ENCODE data around the gene MAU2. TPM values are rescaled to one million over a fixed set of nuclear protein-coding genes. Genes with fewer than 3 reads are reported as not detected.

The MAU2 gene
- total and polyA plus RNA-seq, 2 of the 8 experiments (the other 6 are each of a cell fraction or from before 2014, with no cell fraction given): 32.0 to 40.8 TPM

DNA sequence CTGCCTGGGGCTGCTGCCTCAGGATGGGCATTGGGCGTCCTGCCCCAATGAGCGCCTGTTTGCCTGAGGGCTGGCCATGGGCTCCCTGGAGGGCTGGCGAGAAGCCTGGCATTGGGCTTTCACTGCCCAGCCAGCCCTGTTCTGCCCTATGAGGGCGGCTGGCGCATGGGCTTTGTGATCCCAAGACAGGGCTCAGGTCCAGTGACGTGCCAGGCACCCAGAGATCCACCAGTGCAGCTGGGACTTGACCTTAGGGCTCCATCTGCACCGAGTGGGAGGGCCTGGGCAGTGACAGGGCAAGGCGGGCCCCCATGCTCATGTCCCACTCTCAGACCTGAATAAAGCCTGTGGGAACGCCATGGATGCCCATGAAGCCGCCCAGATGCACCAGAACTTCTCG, 34.3 kb downstream of the MAU2 start (continued):
- TF ChIP-seq, protein P1, sequence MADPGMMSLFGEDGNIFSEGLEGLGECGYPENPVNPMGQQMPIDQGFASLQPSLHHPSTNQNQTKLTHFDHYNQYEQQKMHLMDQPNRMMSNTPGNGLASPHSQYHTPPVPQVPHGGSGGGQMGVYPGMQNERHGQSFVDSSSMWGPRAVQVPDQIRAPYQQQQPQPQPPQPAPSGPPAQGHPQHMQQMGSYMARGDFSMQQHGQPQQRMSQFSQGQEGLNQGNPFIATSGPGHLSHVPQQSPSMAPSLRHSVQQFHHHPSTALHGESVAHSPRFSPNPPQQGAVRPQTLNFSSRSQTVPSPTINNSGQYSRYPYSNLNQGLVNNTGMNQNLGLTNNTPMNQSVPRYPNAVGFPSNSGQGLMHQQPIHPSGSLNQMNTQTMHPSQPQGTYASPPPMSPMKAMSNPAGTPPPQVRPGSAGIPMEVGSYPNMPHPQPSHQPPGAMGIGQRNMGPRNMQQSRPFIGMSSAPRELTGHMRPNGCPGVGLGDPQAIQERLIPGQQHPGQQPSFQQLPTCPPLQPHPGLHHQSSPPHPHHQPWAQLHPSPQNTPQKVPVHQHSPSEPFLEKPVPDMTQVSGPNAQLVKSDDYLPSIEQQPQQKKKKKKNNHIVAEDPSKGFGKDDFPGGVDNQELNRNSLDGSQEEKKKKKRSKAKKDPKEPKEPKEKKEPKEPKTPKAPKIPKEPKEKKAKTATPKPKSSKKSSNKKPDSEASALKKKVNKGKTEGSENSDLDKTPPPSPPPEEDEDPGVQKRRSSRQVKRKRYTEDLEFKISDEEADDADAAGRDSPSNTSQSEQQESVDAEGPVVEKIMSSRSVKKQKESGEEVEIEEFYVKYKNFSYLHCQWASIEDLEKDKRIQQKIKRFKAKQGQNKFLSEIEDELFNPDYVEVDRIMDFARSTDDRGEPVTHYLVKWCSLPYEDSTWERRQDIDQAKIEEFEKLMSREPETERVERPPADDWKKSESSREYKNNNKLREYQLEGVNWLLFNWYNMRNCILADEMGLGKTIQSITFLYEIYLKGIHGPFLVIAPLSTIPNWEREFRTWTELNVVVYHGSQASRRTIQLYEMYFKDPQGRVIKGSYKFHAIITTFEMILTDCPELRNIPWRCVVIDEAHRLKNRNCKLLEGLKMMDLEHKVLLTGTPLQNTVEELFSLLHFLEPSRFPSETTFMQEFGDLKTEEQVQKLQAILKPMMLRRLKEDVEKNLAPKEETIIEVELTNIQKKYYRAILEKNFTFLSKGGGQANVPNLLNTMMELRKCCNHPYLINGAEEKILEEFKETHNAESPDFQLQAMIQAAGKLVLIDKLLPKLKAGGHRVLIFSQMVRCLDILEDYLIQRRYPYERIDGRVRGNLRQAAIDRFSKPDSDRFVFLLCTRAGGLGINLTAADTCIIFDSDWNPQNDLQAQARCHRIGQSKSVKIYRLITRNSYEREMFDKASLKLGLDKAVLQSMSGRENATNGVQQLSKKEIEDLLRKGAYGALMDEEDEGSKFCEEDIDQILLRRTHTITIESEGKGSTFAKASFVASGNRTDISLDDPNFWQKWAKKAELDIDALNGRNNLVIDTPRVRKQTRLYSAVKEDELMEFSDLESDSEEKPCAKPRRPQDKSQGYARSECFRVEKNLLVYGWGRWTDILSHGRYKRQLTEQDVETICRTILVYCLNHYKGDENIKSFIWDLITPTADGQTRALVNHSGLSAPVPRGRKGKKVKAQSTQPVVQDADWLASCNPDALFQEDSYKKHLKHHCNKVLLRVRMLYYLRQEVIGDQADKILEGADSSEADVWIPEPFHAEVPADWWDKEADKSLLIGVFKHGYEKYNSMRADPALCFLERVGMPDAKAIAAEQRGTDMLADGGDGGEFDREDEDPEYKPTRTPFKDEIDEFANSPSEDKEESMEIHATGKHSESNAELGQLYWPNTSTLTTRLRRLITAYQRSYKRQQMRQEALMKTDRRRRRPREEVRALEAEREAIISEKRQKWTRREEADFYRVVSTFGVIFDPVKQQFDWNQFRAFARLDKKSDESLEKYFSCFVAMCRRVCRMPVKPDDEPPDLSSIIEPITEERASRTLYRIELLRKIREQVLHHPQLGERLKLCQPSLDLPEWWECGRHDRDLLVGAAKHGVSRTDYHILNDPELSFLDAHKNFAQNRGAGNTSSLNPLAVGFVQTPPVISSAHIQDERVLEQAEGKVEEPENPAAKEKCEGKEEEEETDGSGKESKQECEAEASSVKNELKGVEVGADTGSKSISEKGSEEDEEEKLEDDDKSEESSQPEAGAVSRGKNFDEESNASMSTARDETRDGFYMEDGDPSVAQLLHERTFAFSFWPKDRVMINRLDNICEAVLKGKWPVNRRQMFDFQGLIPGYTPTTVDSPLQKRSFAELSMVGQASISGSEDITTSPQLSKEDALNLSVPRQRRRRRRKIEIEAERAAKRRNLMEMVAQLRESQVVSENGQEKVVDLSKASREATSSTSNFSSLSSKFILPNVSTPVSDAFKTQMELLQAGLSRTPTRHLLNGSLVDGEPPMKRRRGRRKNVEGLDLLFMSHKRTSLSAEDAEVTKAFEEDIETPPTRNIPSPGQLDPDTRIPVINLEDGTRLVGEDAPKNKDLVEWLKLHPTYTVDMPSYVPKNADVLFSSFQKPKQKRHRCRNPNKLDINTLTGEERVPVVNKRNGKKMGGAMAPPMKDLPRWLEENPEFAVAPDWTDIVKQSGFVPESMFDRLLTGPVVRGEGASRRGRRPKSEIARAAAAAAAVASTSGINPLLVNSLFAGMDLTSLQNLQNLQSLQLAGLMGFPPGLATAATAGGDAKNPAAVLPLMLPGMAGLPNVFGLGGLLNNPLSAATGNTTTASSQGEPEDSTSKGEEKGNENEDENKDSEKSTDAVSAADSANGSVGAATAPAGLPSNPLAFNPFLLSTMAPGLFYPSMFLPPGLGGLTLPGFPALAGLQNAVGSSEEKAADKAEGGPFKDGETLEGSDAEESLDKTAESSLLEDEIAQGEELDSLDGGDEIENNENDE (IDR thresholded peaks at IDR 0.05; ENCODE audit: insufficient replicate concordance, low read length): no peak
- no peak for TF ChIP-seq TCF12 (IDR thresholded peaks at IDR 0.05; ENCODE audit: low read depth, low read length)
- TF ChIP-seq POLR2A (IDR thresholded peaks at IDR 0.05; ENCODE audit: control extremely low read depth in 1 of 2, low read depth in 2 of 2, low read length in 2 of 2): no peak
- TF ChIP-seq, protein P2, sequence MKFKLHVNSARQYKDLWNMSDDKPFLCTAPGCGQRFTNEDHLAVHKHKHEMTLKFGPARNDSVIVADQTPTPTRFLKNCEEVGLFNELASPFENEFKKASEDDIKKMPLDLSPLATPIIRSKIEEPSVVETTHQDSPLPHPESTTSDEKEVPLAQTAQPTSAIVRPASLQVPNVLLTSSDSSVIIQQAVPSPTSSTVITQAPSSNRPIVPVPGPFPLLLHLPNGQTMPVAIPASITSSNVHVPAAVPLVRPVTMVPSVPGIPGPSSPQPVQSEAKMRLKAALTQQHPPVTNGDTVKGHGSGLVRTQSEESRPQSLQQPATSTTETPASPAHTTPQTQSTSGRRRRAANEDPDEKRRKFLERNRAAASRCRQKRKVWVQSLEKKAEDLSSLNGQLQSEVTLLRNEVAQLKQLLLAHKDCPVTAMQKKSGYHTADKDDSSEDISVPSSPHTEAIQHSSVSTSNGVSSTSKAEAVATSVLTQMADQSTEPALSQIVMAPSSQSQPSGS (IDR thresholded peaks at IDR 0.05; ENCODE audit: low read length): no peak
- TF ChIP-seq NANOG (IDR thresholded peaks at IDR 0.05; ENCODE audit: insufficient read depth, low read depth, low read length, poor library complexity, severe bottlenecking): no peak
- no peak for TF ChIP-seq EZH2 (IDR thresholded peaks at IDR 0.05; ENCODE audit: low read depth, low read length, severe bottlenecking)
- no peak for TF ChIP-seq GABPA (IDR thresholded peaks at IDR 0.05; ENCODE audit: borderline replicate concordance, insufficient read depth, low read length)
